ENCODE data around the gene NFU1. TPM values are rescaled to one million over a fixed set of nuclear protein-coding genes. Genes with fewer than 3 reads are reported as not detected.
A peak's percentile ranks its signal among the peaks of the same experiment; 100 is the strongest.

The NFU1 gene
- total and polyA plus RNA-seq, 9 of the 15 experiments (the other 6 are each of a cell fraction or from before 2014, with no cell fraction given), result 33.3 to 61.8 (median 53.7) TPM

DNA sequence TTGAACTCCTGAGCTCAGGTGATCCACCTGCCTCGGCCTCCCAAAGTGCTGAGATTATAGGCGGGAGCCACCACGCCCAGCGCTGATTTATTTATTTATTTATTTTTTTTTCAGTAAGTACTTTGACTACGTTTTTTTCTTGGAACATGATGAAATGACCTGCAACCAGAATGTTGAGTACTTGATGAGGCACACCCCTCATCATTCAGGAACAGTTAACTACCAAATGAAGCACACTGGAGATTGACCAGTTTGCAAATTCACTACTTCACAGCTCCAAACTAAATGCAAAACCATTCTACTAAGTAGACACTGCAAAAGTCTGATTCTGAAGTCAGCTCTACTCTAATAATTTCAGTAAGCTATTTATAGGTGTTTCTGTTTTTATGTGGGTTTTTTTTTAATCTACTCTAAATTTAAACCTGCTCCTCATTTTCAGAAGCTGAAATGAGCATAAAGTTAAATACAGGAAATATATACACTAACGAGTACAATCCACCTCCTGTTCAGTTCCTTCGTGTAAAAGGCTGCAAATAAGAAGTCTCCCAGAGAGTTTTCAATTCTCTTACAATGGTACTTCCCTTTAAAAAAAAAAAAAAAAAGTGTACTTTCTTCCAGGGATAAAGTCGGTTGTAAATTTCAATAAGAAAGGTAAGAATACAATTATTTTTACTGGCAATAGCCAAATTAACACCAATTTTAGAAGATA, 51.6 kb downstream of the NFU1 start (continued):
- TF ChIP-seq, protein P1, sequence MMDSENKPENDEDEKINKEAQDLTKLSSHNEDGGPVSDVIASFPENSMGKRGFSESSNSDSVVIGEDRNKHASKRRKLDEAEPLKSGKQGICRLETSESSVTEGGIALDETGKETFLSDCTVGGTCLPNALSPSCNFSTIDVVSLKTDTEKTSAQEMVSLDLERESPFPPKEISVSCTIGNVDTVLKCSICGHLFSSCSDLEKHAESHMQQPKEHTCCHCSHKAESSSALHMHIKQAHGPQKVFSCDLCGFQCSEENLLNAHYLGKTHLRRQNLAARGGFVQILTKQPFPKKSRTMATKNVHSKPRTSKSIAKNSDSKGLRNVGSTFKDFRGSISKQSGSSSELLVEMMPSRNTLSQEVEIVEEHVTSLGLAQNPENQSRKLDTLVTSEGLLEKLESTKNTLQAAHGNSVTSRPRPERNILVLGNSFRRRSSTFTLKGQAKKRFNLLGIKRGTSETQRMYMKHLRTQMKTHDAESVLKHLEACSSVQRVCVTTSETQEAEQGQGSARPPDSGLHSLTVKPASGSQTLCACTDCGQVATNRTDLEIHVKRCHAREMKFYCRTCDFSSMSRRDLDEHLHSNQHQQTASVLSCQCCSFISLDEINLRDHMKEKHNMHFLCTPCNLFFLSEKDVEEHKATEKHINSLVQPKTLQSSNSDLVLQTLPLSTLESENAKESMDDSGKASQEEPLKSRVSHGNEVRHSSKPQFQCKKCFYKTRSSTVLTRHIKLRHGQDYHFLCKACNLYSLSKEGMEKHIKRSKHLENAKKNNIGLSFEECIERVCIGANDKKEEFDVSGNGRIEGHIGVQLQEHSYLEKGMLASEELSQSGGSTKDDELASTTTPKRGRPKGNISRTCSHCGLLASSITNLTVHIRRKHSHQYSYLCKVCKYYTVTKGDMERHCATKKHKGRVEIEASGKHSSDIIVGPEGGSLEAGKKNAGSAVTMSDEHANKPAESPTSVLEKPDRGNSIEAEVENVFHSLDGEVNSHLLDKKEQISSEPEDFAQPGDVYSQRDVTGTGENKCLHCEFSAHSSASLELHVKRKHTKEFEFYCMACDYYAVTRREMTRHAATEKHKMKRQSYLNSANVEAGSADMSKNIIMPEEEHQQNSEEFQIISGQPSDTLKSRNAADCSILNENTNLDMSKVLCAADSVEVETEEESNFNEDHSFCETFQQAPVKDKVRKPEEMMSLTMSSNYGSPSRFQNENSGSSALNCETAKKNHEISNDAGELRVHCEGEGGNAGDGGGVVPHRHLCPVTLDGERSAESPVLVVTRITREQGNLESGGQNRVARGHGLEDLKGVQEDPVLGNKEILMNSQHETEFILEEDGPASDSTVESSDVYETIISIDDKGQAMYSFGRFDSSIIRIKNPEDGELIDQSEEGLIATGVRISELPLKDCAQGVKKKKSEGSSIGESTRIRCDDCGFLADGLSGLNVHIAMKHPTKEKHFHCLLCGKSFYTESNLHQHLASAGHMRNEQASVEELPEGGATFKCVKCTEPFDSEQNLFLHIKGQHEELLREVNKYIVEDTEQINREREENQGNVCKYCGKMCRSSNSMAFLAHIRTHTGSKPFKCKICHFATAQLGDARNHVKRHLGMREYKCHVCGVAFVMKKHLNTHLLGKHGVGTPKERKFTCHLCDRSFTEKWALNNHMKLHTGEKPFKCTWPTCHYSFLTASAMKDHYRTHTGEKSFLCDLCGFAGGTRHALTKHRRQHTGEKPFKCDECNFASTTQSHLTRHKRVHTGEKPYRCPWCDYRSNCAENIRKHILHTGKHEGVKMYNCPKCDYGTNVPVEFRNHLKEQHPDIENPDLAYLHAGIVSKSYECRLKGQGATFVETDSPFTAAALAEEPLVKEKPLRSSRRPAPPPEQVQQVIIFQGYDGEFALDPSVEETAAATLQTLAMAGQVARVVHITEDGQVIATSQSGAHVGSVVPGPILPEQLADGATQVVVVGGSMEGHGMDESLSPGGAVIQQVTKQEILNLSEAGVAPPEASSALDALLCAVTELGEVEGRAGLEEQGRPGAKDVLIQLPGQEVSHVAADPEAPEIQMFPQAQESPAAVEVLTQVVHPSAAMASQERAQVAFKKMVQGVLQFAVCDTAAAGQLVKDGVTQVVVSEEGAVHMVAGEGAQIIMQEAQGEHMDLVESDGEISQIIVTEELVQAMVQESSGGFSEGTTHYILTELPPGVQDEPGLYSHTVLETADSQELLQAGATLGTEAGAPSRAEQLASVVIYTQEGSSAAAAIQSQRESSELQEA (IDR thresholded peaks at IDR 0.05; ENCODE audit: low read depth), result no peak
- TF ChIP-seq NRF1 (conservative IDR thresholded peaks at IDR 0.05 in 1 of 2, IDR thresholded peaks at IDR 0.05 in 1 of 2) (0 out of 4 replicates have a peak, but pooled peaks of 1 of the 2 experiments have one; percentile 16), SMARCA4 (IDR thresholded peaks at IDR 0.05) (peak; percentile 77; the same call in 1 of the 2 replicates), RBFOX2 (IDR thresholded peaks at IDR 0.05; ENCODE audit: low read depth, low read length) (peak; percentile 42), ZKSCAN8 (CRISPR knock-in tag; IDR thresholded peaks at IDR 0.05) (no peak), POLR2B (IDR thresholded peaks at IDR 0.05; ENCODE audit: low read depth, partially characterized antibody) (peak; percentile 80), CBFA2T2 (conservative IDR thresholded peaks at IDR 0.05) (no peak), ZNF79 (CRISPR knock-in tag; IDR thresholded peaks at IDR 0.05; ENCODE audit: low read depth) (no peak), ZNF766 (CRISPR knock-in tag; conservative IDR thresholded peaks at IDR 0.05) (0 out of 2 replicates have a peak, but pooled peaks have one; percentile 35), ZNF586 (CRISPR knock-in tag; conservative IDR thresholded peaks at IDR 0.05) (peak; percentile 89), TRIM24 (IDR thresholded peaks at IDR 0.05) (peak; percentile 87 to 89), MYC (IDR thresholded peaks at IDR 0.05; ENCODE audit: low read depth, low read length) (peak; percentile 46; the same call in 1 of the 2 replicates), MYC (CRISPR knock-in tag; IDR thresholded peaks at IDR 0.05; ENCODE audit: borderline replicate concordance, low read depth) (no peak), ZNF584 (CRISPR knock-in tag; IDR thresholded peaks at IDR 0.05; ENCODE audit: low read depth) (peak; percentile 61), XRCC4 (IDR thresholded peaks at IDR 0.05; ENCODE audit: extremely low read depth, insufficient read depth, insufficient read length) (no peak), CTBP1 (IDR thresholded peaks at IDR 0.05; ENCODE audit: borderline replicate concordance) (peak; percentile 24; the same call in 1 of the 2 replicates), PTRF (tag; IDR thresholded peaks at IDR 0.05) (no peak), FOSL1 (tag; conservative IDR thresholded peaks at IDR 0.05) (peak; percentile 53)
- TF ChIP-seq, protein P2, sequence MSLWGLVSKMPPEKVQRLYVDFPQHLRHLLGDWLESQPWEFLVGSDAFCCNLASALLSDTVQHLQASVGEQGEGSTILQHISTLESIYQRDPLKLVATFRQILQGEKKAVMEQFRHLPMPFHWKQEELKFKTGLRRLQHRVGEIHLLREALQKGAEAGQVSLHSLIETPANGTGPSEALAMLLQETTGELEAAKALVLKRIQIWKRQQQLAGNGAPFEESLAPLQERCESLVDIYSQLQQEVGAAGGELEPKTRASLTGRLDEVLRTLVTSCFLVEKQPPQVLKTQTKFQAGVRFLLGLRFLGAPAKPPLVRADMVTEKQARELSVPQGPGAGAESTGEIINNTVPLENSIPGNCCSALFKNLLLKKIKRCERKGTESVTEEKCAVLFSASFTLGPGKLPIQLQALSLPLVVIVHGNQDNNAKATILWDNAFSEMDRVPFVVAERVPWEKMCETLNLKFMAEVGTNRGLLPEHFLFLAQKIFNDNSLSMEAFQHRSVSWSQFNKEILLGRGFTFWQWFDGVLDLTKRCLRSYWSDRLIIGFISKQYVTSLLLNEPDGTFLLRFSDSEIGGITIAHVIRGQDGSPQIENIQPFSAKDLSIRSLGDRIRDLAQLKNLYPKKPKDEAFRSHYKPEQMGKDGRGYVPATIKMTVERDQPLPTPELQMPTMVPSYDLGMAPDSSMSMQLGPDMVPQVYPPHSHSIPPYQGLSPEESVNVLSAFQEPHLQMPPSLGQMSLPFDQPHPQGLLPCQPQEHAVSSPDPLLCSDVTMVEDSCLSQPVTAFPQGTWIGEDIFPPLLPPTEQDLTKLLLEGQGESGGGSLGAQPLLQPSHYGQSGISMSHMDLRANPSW (CRISPR knock-in tag; IDR thresholded peaks at IDR 0.05), result no peak

Measured in K562 (cell line).